RWPE1 (cell line): ENCODE results near the gene ITGB3.

ENCODE experiments used
- CTCF ChIA-PET: fragments of 350-600 bp; sonication (Branson Sonifier 250); formaldehyde crosslinking; extraction: SDS; loops from one replicate; lab custom pipeline; 2021; lab: Yijun Ruan, JAX
- POLR2A ChIA-PET: fragments of 400-600 bp; formaldehyde crosslinking; extraction: SDS; loops from one replicate; lab custom pipeline; 2020; ENCODE audit warnings: antibody characterized with exemption; ENCODE audit not compliant: low non-redundant PET; lab: Yijun Ruan, JAX
- DNase-seq: peaks from one replicate; pipeline ENCODE4 v3.0.0; 2012; ENCODE audit warnings: low spot score
- H3K27ac ChIP-seq: fragments of 450-650 bp; 2 replicates; pipeline ENCODE4 v1.5.1; 2017
- TF ChIP-seq, protein P1 (sequence below): fragments of 450-650 bp; conservative IDR thresholded peaks from 2 replicates; pipeline ENCODE4 v1.5.1; 2017; ENCODE audit warnings: low read depth, mild to moderate bottlenecking

ITGB3 gene

DNA sequence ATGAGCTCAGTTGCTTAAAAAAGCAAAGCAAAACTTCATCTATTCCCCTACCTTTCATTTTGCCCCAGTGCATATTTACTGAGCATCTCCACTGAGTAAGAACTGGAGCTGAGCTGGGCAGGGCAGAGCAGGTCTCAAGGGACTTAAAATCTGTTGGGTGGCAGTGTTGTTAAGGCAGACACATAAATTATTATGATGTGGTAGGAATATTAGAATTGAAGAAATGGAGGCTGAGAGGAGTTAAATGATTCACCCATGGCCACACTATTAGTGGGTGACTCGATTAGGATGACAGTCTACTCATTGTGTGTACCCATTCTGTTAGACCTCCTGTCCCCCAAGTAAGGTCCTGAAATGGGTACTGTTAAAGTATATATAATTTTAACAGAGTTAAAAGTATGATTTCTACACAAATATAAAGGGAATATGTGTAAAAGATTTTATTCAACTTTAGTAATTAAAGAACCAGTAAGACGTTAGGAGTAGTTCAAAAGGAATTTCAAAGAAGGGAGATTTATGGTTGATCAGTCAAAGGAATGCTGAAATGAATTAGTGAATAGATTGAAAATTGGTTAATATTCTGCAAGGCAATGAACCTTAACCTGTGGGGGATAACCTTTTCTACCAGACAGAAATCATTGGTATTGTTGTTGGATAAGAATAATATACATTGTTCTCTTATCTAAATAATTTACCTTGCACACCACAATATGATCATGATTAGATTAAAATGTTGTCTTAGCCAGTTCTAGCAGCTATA is 17.5 kb downstream of the ITGB3 start:
- TF ChIP-seq, protein P1, sequence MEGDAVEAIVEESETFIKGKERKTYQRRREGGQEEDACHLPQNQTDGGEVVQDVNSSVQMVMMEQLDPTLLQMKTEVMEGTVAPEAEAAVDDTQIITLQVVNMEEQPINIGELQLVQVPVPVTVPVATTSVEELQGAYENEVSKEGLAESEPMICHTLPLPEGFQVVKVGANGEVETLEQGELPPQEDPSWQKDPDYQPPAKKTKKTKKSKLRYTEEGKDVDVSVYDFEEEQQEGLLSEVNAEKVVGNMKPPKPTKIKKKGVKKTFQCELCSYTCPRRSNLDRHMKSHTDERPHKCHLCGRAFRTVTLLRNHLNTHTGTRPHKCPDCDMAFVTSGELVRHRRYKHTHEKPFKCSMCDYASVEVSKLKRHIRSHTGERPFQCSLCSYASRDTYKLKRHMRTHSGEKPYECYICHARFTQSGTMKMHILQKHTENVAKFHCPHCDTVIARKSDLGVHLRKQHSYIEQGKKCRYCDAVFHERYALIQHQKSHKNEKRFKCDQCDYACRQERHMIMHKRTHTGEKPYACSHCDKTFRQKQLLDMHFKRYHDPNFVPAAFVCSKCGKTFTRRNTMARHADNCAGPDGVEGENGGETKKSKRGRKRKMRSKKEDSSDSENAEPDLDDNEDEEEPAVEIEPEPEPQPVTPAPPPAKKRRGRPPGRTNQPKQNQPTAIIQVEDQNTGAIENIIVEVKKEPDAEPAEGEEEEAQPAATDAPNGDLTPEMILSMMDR: no peak
- DNase-seq: no peak
- no peak overlapping the region for H3K27ac ChIP-seq
- POLR2A ChIA-PET: no interaction called here
- CTCF ChIA-PET: no interaction called here

DNA sequence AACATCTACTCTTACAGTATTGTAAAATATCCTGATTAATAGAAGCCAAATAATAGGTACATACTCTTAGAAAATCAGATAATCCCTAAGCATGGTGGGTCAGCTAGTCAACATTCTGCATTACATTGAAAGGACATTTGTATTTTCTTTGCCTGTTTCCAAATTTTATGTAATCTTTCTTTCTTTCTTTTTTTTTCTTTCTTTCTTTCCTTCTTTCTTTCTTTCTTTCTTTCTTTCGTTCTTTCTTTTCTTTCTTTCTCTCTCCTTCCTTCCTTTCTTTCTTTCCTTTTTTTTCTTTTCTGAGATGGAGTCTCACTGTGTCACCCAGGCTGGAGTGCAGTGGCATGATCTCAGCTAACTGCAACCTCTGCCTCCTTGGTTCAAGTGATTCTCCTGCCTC is 18.9 kb downstream of the ITGB3 start:
- no peak for DNase-seq
- H3K27ac ChIP-seq: no peak overlapping the region
- CTCF ChIA-PET: no interaction called here
- POLR2A ChIA-PET: no interaction called here
- TF ChIP-seq, protein P1: no peak

DNA sequence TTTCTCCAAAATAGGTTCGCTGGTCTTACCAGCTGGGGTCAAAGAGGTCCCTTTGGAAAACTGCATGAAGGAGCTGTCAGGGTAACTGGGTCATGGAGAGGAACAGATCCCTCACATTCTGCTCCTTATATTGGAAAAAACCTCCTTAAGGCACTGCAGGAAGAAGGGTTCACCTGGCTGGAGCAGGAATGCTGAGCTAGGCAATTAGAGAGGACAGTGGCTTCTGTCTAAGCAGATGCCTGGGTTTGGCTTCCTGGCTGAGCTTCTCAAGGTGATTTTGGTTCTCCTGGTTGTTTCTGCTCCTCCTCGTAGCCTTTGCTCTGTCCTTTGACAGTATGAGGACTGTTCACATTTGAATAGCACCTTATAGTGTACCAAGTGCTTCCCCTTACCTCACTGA is 19.6 kb downstream of the ITGB3 start:
- ChIA-PET CTCF (interaction anchor here (0.6 kb wide), 1 partner anchor 24 kb away, joined by 3 read pairs; no protein-coding TSS in a partner anchor), POLR2A (no interaction called here)
- no peak for DNase-seq
- TF ChIP-seq, protein P1: no peak
- no peak overlapping the region for H3K27ac ChIP-seq

DNA sequence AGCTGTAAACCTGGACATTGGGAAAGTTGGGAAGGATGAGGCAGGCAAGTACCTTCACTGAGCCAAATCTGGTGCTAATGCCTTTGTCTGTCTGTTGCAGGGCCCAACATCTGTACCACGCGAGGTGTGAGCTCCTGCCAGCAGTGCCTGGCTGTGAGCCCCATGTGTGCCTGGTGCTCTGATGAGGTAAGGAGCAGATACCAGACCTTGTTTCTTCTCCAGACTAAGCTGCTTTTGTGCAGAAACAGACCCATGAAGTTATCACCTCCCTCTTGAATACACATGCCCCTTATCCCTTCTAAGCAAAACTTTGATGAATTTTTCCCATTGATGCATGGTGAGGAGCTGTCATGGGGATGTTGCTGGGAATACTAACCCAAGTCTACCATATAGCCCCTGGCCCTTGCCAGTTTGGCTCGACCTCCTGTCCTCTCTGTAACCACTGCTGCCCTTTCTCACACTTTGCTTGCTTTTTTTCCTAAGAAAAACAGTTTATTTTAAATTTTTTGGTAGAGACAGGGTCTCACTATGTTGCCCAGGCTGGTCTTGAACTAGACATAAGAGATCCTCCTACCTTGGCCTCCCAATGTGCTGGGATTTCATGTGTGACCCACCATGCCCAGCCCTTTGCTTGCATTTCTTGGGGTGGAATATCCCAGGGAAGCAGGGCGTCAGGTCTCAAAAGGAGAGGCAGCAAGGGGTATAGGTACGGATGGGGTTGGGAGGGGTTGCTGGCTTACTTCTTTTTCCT is 20.9 kb downstream of the ITGB3 start:
- no peak overlapping the region for H3K27ac ChIP-seq
- TF ChIP-seq, protein P1: no peak
- no peak for DNase-seq
- CTCF ChIA-PET: interaction anchor here (0.7 kb wide), 1 partner anchor 685 kb away, joined by 3 read pairs; no protein-coding TSS in a partner anchor
- POLR2A ChIA-PET: no interaction called here

DNA sequence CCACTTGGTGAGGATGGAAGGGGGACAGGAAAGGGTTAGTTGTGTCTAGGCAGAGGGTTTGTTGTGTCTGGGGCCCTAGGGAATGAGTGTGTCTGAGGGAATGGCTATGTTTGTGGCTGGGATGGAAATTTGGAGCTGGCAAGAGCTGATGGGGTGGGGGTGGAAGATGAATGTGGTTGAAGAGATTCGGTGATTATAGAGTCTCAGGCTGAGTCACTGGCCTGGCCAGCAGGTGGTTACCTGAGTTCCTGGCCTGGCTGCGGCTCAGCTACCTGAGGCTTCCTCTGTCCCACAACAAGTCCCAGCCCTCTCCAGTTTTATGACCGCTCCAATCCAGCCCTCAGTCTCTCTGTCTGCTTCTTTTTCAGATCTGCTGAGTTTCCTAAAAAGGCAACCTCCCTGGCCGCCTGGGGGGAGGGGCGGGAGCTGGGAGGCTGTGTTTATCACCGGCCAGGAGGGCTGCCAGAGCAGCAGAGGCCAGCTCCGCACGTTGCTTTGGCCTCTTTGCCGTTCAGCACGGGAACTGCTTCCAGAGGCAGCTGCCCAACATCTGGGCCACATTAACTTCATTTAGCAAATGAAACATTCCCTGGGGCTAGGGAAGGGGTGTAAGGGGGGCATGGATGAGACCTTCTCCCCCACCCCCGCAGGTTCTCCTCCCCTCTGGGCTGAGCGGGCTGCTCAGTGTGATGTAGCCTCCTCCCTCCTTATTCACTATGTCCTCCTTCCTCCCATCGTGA is 21.8 kb downstream of the ITGB3 start:
- no peak overlapping the region for H3K27ac ChIP-seq
- TF ChIP-seq, protein P1: no peak
- ChIA-PET CTCF (interaction anchor here (0.6 to 0.7 kb wide), 3 partner anchors 41 to 684 kb away, joined by 3 read pairs; no protein-coding TSS in a partner anchor), POLR2A (no interaction called here)
- peak; percentile 58 for DNase-seq

DNA sequence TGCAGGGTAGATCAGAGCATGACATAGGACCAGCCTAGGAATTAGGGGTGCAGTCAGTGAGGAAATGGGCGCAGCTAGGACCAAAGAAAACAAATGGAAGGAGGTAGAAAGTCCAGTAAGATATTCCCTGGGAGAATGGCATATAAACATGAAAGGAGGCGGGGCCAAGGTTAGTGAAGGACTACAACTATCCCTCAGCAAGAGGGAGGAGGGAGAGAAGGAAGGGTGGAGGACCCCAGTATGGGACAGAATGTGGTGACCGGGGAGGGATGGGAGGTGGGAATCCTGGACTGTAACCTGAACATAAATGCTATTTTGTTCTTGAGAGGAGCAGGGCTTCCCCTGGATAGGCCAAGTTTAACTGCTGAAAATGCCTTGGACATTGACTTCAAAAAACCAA is 22.8 kb downstream of the ITGB3 start:
- DNase-seq: no peak
- no peak overlapping the region for H3K27ac ChIP-seq
- TF ChIP-seq, protein P1: no peak
- ChIA-PET CTCF (interaction anchor here (0.6 kb wide), 1 partner anchor 40 kb away, joined by 3 read pairs; no protein-coding TSS in a partner anchor), POLR2A (no interaction called here)
